Measurements from ENCODE around the gene ZCCHC4.
A peak's percentile ranks its signal among the peaks of the same experiment; 100 is the strongest.

Gene ZCCHC4

GRCh38 chr4:25351777-25352416 lies 39.3 kb downstream of the ZCCHC4 start:
- TF ChIP-seq CTCF (IDR thresholded peaks at IDR 0.05; ENCODE audit: extremely low read depth, insufficient read depth, missing control alignments), result no peak
- in situ Hi-C loops (cut with MboI; ENCODE audit: low pct_unique_long_range_greater_than_20kb, low sequenced_read_pairs, unreplicated experiment), result loop anchor here (25.0 kb wide), 1 partner anchor 365 kb away; no protein-coding TSS in a partner anchor
- no peak for DNase-seq (ENCODE audit: low spot score)

DNA sequence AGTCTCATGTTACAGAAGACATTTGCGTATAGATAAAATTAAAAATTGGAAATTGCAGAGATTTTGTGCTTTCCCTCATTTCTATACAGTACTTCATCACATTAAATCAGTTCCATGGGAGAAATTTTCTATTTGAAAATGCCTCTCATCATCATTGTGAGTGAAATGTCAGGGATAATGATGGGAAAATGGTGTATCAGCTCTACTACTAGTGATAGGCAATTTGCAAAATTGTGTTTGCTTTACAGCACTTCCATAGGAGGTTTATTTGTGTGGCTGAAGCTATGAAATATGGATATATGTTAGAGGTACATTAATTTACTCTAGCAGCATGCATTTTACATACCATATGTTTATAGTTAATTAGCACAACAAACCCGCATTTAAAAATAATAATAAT lies 43.5 kb downstream of the ZCCHC4 start:
- no peak for TF ChIP-seq CTCF (IDR thresholded peaks at IDR 0.05; ENCODE audit: extremely low read depth, insufficient read depth, missing control alignments)
- in situ Hi-C loops (cut with MboI; ENCODE audit: low pct_unique_long_range_greater_than_20kb, low sequenced_read_pairs, unreplicated experiment), result loop anchor here (25.0 kb wide), 1 partner anchor 369 kb away; no protein-coding TSS in a partner anchor
- no peak for DNase-seq (ENCODE audit: low spot score)

- DNase-seq (ENCODE audit: low spot score), result no peak
- in situ Hi-C loops (cut with MboI; ENCODE audit: low pct_unique_long_range_greater_than_20kb, low sequenced_read_pairs, unreplicated experiment), result loop anchor here (25.0 kb wide), 1 partner anchor 371 kb away; no protein-coding TSS in a partner anchor
- TF ChIP-seq CTCF (IDR thresholded peaks at IDR 0.05; ENCODE audit: extremely low read depth, insufficient read depth, missing control alignments), result no peak
Measured at GRCh38 chr4:25358515-25359275, 46.1 kb downstream of the ZCCHC4 start.

DNA sequence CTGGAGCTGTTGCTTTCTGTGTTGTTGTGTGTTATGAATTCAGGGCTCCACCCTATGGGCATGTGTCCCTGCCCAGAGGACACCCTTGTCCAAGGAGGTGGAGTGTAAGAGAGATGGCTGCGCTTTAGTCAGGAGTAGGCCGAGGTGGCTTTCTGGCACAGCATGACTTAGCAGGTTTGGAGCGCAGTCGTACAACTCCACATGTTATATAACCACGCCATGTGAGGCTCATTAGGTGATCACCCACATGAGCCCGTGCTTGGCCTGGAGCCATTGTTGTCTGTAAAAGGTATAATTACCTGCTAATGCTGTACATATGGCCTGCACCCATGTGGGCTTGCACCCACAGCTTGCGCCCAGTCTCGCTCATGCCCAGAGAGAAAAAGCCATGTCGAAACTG lies 48.7 kb downstream of the ZCCHC4 start:
- in situ Hi-C loops (cut with MboI; ENCODE audit: low pct_unique_long_range_greater_than_20kb, low sequenced_read_pairs, unreplicated experiment), result loop anchor here (25.0 kb wide), 1 partner anchor 374 kb away; no protein-coding TSS in a partner anchor
- DNase-seq (ENCODE audit: low spot score), result no peak
- no peak for TF ChIP-seq CTCF (IDR thresholded peaks at IDR 0.05; ENCODE audit: extremely low read depth, insufficient read depth, missing control alignments)

- TF ChIP-seq CTCF (IDR thresholded peaks at IDR 0.05; ENCODE audit: extremely low read depth, insufficient read depth, missing control alignments), result peak; percentile 57
- DNase-seq (ENCODE audit: low spot score), result peak; percentile 31
- in situ Hi-C loops (cut with MboI; ENCODE audit: low pct_unique_long_range_greater_than_20kb, low sequenced_read_pairs, unreplicated experiment), result loop anchor here (25.0 kb wide), 1 partner anchor 380 kb away; no protein-coding TSS in a partner anchor
Measured at GRCh38 chr4:25367004-25367621, 54.5 kb downstream of the ZCCHC4 start.

DNA sequence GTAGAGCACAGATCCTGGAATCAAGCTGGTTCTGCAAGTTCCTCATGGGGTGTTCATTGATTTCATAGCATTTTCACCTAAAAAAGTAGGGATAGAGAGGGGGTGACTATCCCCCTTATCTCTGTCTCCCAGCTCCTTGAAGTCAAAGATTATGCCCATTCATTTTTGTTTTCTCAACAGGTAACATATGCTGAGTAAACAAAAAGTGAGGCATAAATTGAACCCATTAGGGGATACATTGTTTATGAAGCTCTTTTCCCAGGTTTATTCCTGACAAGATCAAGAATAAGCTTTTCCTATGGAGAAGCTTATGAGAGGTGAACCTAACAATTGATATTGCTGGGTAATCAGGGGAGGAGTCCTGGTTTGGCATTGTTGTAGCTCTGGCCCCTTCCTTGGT lies 55.3 kb downstream of the ZCCHC4 start:
- in situ Hi-C loops (cut with MboI; ENCODE audit: low pct_unique_long_range_greater_than_20kb, low sequenced_read_pairs, unreplicated experiment), result loop anchor here (25.0 kb wide), 1 partner anchor 381 kb away; no protein-coding TSS in a partner anchor
- DNase-seq (ENCODE audit: low spot score), result no peak
- TF ChIP-seq CTCF (IDR thresholded peaks at IDR 0.05; ENCODE audit: extremely low read depth, insufficient read depth, missing control alignments), result no peak

All from GM13977 (cell line).